ENCODE data around the gene MRPS5.
A peak's percentile ranks its signal among the peaks of the same experiment; 100 is the strongest.
"Not testable (repeated sequence)": the region's sequence is repeated elsewhere in the genome, so short reads cannot be mapped to it uniquely, and the experiment has no call there.

The MRPS5 gene

GRCh38 chr2:95121407-95122196 is at the start of gene MRPS5:
Gene MRPS5, minus strand, starts transcription at chr2:95121808. Its CDS starts 17 bp downstream, at chr2:95121791.
- DNase-seq (ENCODE audit: low read depth) = no peak

GRCh38 chr2:95166065-95166763 is 44.6 kb upstream of the MRPS5 start:
- no peak for DNase-seq (ENCODE audit: low read depth)

GRCh38 chr2:95165371-95166064 is 43.9 kb upstream of the MRPS5 start, which contains the start of gene ZNF2:
Gene ZNF2, plus strand, starts transcription at chr2:95165809. Its CDS starts 10,418 bp downstream, at chr2:95176227.
- DNase-seq (ENCODE audit: low read depth) = peak; percentile 89

- DNase-seq (ENCODE audit: low read depth) = no peak
Measured at GRCh38 chr2:95165030-95165370, 43.4 kb upstream of the MRPS5 start.

GRCh38 chr2:95159690-95160449 is 38.3 kb upstream of the MRPS5 start, which contains the start of gene ZNF514:
Gene ZNF514, minus strand, starts transcription at chr2:95159848. Its CDS starts 6,595 bp downstream, at chr2:95153253.
- DNase-seq (ENCODE audit: low read depth) = peak; percentile 31

GRCh38 chr2:95158891-95159619 is 37.4 kb upstream of the MRPS5 start:
- DNase-seq (ENCODE audit: low read depth) = no peak

- DNase-seq (ENCODE audit: low read depth) = no peak
Measured at GRCh38 chr2:95158441-95158840, 36.8 kb upstream of the MRPS5 start.

GRCh38 chr2:95149397-95149984 is 27.9 kb upstream of the MRPS5 start:
- DNase-seq (ENCODE audit: low read depth) = no peak

- DNase-seq (ENCODE audit: low read depth) = no peak
Measured at GRCh38 chr2:95143838-95144237, 22.2 kb upstream of the MRPS5 start.

- no peak for DNase-seq (ENCODE audit: low read depth)
Measured at GRCh38 chr2:95138702-95139101, 17.1 kb upstream of the MRPS5 start.

GRCh38 chr2:95122197-95122551 is 566 bp upstream of the MRPS5 start:
- DNase-seq (ENCODE audit: low read depth) = no peak

- no peak for DNase-seq (ENCODE audit: low read depth)
Measured at GRCh38 chr2:95121093-95121406, 558 bp downstream of the MRPS5 start.

- DNase-seq (ENCODE audit: low read depth) = peak; percentile 18
Measured at GRCh38 chr2:95115418-95115817, 6.2 kb downstream of the MRPS5 start.

GRCh38 chr2:95113464-95113863 is 8.1 kb downstream of the MRPS5 start:
- no peak for DNase-seq (ENCODE audit: low read depth)

- no peak for DNase-seq (ENCODE audit: low read depth)
Measured at GRCh38 chr2:95110395-95110794, 11.2 kb downstream of the MRPS5 start.

- no peak for DNase-seq (ENCODE audit: low read depth)
Measured at GRCh38 chr2:95109260-95109659, 12.3 kb downstream of the MRPS5 start.

- no peak for DNase-seq (ENCODE audit: low read depth)
Measured at GRCh38 chr2:95106081-95106480, 15.5 kb downstream of the MRPS5 start.

GRCh38 chr2:95104606-95105005 is 17.0 kb downstream of the MRPS5 start:
- no peak for DNase-seq (ENCODE audit: low read depth)

GRCh38 chr2:95099910-95100309 is 21.7 kb downstream of the MRPS5 start:
- no peak for DNase-seq (ENCODE audit: low read depth)

- not testable (repeated sequence) for DNase-seq (ENCODE audit: low read depth)
Measured at GRCh38 chr2:95098273-95098672, 23.3 kb downstream of the MRPS5 start.

- no peak for DNase-seq (ENCODE audit: low read depth)
Measured at GRCh38 chr2:95091885-95092555, 29.6 kb downstream of the MRPS5 start.
